ENCODE data around the gene TMEM185A.
"Not testable (repeated sequence)": the region's sequence is repeated elsewhere in the genome, so short reads cannot be mapped to it uniquely, and the experiment has no call there.

Gene TMEM185A

DNA sequence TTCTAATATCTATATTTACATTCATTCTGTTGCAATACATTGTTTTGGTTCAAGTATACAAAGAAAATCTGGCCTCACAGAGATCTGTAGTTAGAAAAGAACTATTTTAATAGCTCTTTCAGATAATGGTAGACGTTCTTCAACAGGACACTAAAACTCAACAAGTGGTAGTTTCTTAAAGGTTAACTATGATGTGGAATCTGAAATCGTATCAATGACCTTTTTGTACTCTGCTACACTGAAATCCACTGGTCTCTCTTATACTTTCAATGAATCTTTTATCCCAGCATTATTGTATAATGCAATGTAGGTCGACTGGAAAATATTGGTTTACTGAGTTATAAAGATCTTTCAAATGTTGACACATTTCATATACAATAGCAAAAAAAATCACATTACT lies 12.7 kb downstream of the TMEM185A start:
- no peak for DNase-seq

DNA sequence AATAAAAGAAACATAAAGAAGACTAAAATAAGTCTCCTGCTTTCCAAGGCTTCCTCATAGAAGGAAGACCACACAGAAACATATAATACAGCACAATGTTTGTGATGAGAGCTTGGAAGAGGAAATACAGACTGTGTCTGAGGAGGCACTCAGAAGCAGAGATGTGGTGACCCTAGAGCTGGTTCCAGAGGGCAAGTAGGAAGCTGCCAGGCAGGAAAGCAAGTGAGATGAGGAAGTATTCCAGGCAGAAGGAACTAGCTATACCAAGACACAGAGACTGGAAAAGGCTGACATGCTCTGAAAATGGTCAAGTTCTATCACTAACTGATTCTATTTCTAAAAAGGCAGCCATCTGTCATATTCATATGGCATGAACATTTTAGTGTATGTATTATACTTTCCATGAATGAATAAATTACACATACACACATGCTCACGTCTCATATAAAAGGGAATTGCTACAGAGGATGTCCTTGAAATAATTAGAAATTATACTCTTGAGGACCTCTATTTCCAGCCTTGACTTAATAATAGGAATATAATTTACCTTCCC lies 19.9 kb downstream of the TMEM185A start:
- no peak for DNase-seq

DNA sequence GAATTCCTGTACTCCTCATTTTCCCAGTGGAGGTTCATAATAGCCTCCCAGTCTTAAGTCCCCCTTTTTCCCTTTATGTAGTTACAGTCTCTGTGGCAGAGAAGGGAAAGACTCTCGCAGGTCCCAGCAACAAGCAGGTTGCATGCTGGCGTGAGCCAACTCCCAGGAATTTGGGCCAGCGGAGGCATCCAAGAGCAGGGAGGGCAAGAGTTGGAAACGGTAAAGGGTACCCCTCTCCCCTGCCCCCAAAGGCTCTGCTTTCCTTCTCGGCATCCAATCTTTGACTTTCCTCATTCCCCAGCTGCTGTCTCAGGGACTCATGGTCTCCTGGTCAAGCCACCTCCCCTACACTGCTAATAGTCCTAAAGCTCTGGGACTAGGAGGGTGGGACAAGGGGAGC lies 21.1 kb downstream of the TMEM185A start:
- no peak for DNase-seq

DNA sequence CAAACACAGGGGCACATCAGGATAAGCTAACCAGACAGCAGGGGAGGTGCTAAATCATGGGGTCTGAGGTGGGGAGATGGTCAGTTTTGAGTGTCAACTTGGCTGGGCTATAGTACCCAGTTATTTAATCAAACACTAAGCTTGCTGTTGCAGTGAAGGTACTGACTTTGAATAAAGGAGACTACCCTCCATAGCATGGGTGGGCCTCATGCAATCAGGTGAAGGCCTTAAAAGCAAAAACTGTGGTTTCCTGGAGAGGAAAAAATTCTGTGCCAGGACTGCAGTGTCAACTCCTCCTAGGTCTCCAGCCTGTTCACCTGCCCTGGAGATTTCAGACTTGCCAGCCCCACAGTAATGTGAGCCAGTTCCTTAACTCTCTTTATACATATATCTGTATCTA lies 23.9 kb downstream of the TMEM185A start:
- no peak for DNase-seq

DNA sequence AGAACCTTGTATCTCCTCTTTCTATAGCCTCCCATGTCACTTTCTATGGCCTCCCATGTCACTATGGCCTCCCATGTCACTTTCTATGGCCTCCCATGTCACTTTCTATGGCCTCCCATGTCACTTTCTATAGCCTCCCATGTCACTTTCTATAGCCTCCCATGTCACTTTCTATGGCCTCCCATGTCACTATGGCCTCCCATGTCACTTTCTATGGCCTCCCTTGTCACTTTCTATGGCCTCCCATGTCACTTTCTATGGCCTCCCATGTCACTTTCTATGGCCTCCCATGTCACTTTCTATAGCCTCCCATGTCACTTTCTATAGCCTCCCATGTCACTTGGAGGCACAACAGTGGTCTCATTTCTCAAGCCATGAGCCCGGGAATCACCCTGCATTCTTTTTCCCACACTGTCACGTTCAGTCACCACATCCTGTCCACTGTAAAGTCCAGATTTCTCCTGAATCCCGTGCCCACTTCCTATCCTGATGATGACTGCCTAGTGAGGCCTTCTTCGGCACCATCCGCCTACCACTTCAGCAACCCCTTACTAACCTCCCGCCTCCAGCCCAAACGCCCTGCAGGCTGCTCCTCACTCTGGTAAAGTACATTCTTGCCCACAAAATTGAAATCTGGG lies 26.2 kb downstream of the TMEM185A start:
- not testable (repeated sequence) for DNase-seq

DNA sequence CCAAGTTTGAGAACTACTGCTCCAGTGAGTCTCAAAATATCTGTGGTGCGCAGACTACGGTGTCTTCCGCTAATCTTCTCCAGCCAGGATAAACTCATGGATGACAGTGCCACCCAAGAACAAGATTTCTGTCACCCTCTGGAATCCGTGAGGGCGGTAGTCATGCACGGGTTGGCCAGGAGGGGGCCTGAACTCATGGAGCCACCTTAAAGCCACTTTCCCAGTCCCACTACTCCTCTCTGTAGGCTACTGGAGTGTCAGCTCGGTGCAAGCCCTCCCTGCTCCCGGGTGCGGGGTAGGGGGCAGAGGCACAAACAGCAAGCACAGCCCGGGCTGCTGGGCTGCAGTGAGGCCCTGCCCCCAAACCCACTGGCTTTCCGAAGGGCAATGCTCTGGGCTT lies 33.0 kb downstream of the TMEM185A start:
- not testable (repeated sequence) for DNase-seq

DNA sequence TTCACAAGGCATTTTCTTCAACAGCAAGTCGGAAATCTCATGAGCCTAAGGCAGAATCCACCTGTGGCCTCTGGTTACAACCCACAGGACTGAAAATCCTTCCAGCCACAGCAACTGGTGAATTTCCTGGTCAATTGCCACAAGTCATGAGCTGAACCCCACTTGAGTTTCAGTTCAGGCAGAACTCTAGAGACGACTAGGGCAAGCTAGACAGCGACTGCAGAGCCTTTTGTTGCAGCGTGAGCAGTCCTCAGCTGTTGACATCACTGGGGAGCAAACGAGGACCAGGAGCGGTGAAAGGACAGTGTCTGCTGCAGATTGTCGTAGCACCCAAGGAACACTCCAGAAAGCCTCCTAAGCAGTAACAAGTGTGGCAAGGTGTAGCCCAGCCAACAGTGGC lies 35.6 kb downstream of the TMEM185A start:
- not testable (repeated sequence) for DNase-seq

DNA sequence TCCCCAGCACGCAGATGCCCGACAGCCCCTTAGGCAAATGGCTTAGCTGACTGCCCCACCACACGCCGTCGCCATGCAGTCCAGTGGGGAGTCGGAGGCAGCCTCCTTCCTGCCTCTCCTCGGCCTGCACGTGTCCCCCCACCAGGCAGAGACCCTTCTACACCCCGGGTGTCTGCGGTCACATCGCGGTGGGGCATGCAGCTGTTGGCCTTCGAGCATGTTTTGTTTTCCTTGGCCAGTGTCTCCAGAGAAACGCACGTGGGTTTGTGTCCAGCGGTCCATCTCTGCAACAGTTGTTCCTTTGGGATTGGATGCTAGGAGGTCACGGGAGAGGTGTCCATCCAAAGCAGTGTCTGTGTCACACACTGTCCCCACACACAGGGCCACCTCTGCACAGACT lies 36.4 kb downstream of the TMEM185A start, which contains the start of gene HSFX2:
TSS of gene HSFX2 (minus strand) at position 101 of the 400 bp plus-strand sequence. CDS start 614 bp downstream, outside the sequence.
- not testable (repeated sequence) for DNase-seq

DNA sequence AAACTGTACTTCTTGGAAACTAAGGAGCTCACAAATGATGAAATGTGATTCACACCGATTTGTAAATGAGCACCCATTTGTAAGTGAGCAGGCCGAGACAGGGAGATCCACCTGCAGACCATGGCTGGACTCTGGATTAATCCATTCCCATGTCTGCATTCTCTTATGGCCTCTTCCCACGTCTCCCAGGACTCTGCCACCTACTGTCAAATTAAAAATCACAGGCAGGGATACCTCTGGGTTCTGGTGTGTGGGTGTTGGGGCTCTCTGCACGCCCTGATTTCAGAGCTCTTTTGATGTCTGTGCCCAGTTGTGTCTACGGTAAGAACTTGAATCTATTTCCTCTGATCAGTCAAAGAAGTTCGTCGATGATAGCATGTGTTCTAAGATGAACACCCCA lies 40.6 kb downstream of the TMEM185A start:
- DNase-seq: not testable (repeated sequence)

DNA sequence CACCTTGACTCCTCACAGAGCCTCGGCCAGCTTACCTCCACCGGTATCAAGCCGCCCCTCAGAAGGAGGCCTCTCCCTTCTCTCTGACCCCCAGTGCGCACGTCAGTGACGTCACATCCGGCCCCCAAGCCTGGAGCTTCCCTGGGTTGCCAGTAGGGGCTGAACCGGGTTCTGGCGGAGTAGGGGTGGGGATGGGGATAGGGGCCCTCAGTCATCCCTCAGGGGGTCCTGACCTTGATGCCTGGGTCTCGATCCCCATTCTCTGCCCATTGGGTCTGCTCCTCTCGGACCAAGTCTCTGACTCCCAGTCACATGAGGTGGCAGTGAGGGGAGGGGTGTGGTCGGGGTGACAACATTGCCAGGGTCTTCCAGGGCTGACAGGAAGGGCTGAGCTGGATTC lies 44.2 kb downstream of the TMEM185A start, which contains the start of gene MAGEA9B:
TSS of gene MAGEA9B (minus strand) at position 101 of the 400 bp plus-strand sequence. CDS start 4,280 bp downstream, outside the sequence.
- DNase-seq: not testable (repeated sequence)

DNA sequence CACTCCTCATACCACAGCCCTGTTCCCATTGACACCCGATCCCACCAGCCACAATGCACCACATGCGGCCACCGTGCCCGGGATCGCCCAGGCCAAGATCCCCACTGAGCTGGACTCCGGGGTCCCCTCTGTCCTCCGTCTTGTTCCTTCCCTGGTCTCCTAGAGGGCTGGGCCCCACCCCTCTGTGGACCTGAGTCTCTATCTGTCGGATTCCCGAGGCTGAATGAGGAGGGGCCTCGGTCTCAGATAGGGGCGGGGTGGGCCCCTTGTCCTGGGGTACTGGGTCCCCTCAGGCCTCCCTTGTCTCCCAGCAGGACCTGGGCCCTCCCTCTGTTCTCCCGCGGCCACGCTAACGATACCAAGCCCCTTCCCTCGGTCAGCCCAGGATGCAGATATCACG lies 46.0 kb downstream of the TMEM185A start:
- DNase-seq: not testable (repeated sequence)

DNA sequence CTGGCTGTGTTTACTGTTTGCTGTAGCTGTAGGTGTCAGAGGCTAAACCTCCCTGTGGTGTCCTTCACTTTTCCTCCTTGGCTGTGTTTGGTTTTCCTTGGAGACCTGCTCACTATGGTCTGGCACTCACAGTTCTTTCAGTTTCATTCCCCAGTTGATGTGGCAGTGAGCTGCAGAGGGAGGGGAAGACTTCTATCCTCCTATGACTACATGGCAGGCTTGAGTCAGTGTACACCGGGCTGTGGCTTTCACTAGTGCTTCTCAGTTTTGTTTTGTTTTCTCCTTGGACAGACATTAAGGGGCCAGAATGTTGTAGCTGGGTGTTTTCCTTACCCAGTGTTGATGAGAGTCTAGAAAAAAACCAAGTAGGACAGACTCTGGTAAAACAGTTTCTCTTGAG lies 58.1 kb downstream of the TMEM185A start:
- not testable (repeated sequence) for DNase-seq

DNA sequence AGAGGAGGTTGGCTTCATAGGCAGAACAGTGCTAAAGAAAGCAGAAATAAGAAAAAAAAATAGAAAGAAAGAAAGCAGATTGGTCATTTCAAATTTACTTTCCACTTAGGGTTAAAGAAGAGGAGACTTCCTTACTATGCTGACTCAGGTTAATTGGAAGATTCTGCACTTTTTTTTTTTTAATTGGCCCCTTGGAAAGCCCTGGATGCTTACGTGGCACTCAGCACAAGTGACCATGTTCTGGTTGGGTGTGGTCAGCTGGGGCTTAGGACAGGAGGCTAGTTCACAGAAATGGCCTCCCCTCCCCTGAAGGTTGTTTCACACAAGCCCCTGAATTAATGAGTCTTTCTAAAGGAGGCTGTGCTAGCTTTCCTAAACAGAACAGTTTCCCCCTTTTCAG lies 58.8 kb downstream of the TMEM185A start:
- DNase-seq: no peak

DNA sequence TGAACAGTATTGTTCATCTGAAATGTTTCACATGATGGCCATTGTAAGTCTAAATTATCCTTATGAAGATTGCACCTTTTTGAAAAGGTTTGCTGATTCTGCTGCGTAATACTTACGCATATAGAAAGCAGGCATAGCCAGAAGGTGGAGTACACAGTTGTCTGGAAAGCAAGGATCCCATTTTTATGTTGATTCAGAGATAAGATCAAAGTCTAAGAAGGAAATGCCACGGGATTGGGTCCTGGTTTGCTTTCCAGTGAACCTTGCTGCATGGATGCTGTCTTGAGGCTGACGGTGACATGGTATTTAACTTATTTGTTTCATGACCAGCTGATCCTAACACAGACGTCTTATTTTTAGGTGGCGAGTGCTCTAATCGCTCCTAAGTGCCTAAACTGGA lies 59.8 kb downstream of the TMEM185A start:
- DNase-seq: no peak

DNA sequence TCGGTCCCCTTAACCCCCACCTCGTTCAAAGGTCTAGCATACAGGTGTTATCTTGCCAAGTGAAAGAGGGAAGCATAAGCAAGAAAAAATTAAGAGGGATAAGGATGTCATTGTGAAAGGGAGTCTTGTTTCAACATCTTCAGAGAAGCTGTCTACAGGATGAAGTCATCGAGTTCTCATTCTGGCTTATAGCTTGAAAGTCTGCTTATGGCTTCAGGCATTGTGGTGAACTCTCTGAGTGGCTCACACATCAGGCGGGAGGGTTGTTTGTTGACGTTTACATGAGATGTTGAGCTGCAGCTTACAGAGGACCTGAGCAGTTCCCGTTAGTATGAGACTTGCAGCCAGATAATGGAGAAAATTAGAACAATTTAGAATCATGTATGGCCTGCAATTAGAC lies 60.9 kb downstream of the TMEM185A start:
- DNase-seq: no peak

DNA sequence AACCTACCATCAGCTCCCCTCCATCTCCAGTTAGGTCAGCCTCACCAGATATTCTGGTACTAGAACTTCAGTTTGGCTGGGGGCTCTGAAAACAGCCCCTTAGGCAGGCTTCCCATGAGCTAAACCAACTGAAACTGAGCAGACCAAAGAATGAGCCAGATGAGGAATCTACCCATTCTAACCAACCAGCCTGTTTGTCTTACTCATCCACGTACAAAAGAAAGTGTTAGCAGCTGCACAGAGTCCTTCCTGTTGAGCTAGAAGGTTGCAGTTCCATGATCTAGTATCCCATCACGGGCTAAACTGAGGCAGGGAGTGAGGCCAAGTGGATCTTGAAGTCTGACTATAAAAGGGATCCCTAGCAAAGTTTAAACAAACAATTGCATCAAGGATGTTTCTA lies 61.8 kb downstream of the TMEM185A start:
- no peak for DNase-seq

DNA sequence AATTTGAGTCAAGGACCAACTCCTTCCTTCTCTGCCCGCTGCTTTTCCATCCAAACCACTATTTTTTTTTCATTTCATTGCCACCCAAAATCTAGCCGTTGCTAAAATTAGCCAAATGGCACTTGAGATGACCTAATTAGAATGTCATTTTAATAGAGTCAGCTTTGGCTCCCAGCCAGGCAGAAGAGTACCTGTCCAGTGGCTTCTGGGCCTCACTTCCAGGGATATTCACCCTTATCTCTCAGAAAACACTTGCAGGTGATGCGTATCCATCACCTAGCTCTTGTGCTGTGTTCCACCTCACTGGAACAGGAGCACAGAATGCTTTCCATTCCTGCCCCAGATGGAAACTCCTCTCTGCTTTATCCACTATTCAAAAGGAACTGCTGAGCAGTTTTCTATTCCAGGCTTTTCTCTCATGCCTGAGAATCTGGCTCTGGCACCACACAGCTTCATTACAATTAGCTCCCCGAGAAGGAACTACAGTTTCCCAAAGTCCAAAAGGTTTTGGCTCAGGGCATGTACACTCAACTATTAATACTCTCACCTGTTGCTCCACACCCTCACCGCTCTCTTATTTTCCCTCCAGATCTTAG lies 62.8 kb downstream of the TMEM185A start:
- no peak for DNase-seq

DNA sequence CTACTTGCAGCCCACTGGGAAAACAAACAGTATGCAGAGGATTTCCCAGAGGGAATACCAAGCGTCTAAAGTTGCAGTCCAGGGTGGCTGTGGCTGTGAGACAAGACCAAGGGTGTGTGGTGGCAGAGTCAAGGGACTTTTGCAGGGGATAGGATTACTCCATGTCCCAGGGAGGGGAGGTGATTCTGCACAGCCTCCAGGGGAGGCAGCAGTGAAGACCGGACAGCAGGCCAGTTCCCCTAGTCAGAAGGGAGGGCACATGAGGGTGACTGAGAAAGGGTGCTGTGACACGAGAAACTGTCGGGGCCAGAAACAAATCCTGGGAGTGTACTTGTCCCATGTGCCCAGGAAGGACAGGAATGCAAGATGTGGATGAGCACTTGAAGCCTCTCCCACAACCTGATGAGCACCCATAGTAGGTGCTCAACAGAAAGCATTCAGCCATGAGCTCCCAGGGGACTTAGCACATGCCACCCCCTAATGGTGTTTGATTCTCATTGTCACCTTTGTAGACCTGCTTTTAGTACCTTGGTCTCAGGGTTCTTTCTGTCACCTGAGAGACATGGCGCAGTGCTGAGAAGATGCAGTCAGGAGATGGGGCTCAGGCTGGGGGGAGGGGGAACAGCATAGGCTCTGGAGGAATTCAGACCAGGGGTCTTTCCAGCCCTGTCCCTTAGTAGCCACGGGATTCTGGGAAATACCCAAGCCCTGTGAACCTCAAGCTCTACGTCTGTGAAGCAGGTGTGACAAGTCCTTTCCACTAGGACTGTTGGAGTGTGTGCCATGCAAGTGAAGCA lies 63.8 kb downstream of the TMEM185A start:
- DNase-seq: no peak

DNA sequence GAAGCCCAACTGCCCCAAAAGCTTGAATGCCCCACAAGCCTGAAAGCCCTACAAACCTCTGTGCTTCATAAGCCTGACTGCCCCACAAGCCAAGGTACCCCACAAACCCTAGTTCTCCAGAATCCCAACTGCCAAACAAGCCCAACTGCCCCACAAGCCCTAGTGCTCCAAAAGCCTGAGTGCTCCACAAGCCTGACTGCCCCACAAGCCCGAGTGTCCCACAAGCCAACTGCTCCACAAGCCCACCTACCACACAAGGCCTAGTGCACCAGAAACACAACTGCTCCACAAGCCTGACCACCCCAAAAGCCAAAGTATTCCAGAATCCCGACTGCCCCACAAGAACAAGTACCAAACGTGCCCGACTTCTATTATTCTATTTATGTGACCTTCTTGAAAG lies 68.2 kb downstream of the TMEM185A start:
- no peak for DNase-seq

DNA sequence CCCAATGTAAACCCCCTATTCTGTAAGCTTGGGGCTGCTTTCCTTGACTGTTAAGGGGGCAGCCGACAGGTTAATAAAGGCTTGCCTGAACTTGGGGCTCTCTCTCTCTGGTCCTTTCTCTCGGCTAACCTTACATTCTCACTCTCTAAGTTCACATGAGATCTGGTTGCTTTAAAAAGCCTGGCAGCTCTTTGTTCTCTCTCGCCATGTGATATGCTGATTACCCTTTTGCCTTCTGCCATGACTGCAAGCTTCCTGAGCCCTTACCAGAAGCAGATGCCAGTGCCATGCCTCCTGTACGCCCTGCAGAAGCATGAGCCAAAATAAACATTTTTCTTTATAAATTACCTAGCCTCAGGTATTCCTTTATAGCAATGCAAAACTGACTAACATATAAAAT lies 76.3 kb downstream of the TMEM185A start:
- not testable (repeated sequence) for DNase-seq

DNA sequence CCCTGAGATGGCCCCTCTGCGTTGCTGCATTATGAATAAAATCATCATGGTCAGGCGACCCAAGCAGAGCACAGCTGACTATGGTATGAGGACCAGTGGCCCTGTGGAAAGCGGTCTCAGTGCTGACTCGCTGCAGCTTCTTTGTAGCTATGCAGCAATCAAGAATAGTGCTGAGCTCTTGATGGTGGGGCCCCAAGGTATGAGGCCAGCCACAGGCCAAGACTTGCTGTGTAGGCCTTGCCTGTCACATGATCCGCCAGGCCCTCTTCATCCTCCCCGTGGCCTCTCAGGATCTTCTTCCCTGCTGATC lies 79.7 kb downstream of the TMEM185A start:
- not testable (repeated sequence) for DNase-seq

DNA sequence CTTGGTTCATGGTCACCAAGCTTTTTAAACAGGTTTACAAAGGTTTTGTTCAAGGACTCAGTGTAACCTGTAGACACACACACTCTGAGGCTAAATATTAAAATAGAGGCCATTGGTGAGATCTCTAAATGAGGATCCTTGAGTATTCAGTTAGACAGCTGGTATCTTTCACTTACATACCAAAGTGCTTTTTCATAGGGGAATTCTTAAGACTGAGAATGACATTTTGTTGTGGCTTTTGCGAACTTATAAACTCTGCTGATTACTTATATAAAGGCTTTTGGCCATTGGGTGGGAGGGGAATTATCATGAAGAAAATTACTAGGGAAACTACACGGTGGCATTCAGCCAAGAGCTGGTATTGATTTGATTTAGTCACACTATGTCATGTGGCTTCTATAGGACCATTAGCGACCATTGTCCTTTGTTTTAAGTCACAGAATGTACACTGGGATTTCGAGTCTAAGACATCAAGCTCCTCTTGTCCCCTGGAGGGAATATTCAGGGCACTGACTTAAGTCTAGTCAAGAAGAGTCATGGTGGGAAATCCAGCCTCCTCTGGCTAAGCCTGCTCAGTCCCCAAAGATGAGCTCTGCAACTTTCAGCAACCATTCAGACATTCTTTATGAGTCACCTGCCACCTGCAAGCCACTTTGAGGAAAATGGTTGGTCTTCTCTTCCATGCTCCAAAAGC lies 80.2 kb downstream of the TMEM185A start:
- DNase-seq: not testable (repeated sequence)

DNA sequence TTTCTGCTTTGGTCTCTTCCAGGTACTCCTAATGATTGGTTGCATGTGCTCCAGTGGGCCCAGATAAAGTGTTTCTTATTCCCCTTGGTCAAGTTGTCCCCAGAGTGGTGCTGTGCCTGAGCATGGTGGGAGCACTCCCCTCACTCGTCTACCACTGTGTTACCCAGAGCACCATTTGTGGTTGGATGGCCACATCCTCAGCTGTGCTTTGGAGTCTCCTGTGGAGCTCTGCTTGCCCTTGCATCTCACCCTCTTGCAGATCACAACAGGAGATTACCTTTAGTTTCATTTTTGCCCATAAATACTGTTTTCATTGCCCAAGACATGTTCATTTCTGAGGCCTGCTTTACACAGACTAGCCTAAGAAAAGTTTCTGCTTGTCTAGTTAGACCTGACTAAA lies 81.1 kb downstream of the TMEM185A start:
- DNase-seq: not testable (repeated sequence)
